Karpas-422 (cell line): Measurements from ENCODE around the gene SLC2A13. TPM values are rescaled to one million over a fixed set of nuclear protein-coding genes. Genes with fewer than 3 reads are reported as not detected.
"Not testable (repeated sequence)": the region's sequence is repeated elsewhere in the genome, so short reads cannot be mapped to it uniquely, and the experiment has no call there.

Source experiments
- DNase-seq: peaks from one replicate; pipeline ENCODE4 v3.0.0-alpha.2; 2015
- H2AFZ ChIP-seq: fragments of 200-600 bp; sonication (generic); 2 replicates; pipeline ENCODE4 v1.6.1; 2014; ENCODE audit warnings: antibody characterized with exemption, low read length, mixed read lengths
- H3K27ac ChIP-seq: fragments of 200-600 bp; sonication (generic); 2 replicates; pipeline ENCODE4 v1.5.1; 2014; ENCODE audit warnings: mild to moderate bottlenecking, low read length, moderate library complexity
- H3K27me3 ChIP-seq: fragments of 200-600 bp; sonication (generic); 2 replicates; pipeline ENCODE4 v1.6.1; 2014; ENCODE audit warnings: low read length, mixed read lengths
- H3K36me3 ChIP-seq: fragments of 200-600 bp; sonication (generic); 2 replicates; pipeline ENCODE4 v1.6.1; 2014; ENCODE audit warnings: low read length, mixed read lengths; ENCODE audit not compliant: insufficient read depth
- H3K4me1 ChIP-seq: fragments of 200-600 bp; sonication (generic); 2 replicates; pipeline ENCODE4 v1.6.1; 2014; ENCODE audit warnings: mild to moderate bottlenecking, low read length, mixed read lengths
- H3K4me2 ChIP-seq: fragments of 200-600 bp; sonication (generic); 2 replicates; pipeline ENCODE4 v1.6.1; 2014; ENCODE audit warnings: low read length, low read depth, mild to moderate bottlenecking; ENCODE audit not compliant: poor library complexity, severe bottlenecking
- H3K4me3 ChIP-seq: fragments of 200-600 bp; sonication (generic); 2 replicates; pipeline ENCODE4 v1.5.1; 2014; ENCODE audit warnings: mild to moderate bottlenecking, antibody characterized with exemption, low read length, mixed read lengths
- H3K79me2 ChIP-seq: fragments of 200-600 bp; sonication (generic); 2 replicates; pipeline ENCODE4 v1.6.1; 2014; ENCODE audit warnings: mild to moderate bottlenecking, low read length, mixed read lengths
- H3K9ac ChIP-seq: fragments of 200-600 bp; sonication (generic); 2 replicates; pipeline ENCODE4 v1.6.0; 2014; ENCODE audit warnings: low read length
- H3K9me2 ChIP-seq: fragments of 200-600 bp; sonication (generic), shearing (Covaris generic); replicated peaks from 2 replicates; pipeline ENCODE4 v1.6.0; 2014; ENCODE audit warnings: mild to moderate bottlenecking, low read length, moderate library complexity; ENCODE audit not compliant: insufficient read depth
- H3K9me3 ChIP-seq: fragments of 300-700, 200-600 bp; sonication (generic); 2 replicates; pipeline ENCODE4 v1.6.1; 2014; ENCODE audit warnings: low read length, mixed read lengths
- H4K20me1 ChIP-seq: fragments of 200-600 bp; sonication (generic); 2 replicates; pipeline ENCODE4 v1.6.1; 2014; ENCODE audit warnings: mild to moderate bottlenecking, antibody characterized with exemption, low read length, low read depth; ENCODE audit not compliant: insufficient read depth
- total RNA-seq: library from RNA; depleted of rRNA; stranded (reverse); fragments of >200 nt; shearing (Covaris generic); gene quantifications from 2 replicates; pipeline ENCODE4 v1.2.3, GENCODE V29; 2014; ENCODE audit warnings: low replicate concordance

Gene SLC2A13
- total RNA-seq, 1 experiment from 2014 or later = 0.89 TPM

DNA sequence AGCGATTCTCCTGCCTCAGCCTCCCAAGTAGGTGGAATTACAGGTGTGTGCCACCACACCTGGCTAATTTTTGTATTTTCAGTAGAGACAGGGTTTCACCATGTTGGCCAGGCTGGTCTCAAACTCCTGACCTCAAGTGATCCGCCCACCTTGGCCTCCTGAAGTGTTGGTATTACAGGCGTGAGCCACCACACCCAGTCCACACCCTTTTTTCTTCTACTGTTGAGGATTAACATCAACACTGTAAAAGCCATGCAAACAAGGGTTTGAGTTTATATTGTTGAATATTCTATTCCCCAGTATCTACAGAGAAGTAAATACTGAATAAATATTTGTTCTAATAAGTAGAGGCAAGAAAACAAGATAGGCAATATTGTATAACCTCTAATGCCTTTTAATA is 58.9 kb downstream of the SLC2A13 start:
- not testable (repeated sequence) for H2AFZ ChIP-seq, H3K79me2 ChIP-seq, H3K4me1 ChIP-seq, H4K20me1 ChIP-seq, H3K9me2 ChIP-seq, H3K9ac ChIP-seq, H3K4me3 ChIP-seq, DNase-seq, H3K4me2 ChIP-seq, H3K27me3 ChIP-seq, H3K9me3 ChIP-seq, H3K27ac ChIP-seq, H3K36me3 ChIP-seq

- H3K79me2 ChIP-seq = no peaks in the 10 kb centered on the region
- no peak for DNase-seq
- no peak overlapping the region for H3K4me3 ChIP-seq
- H3K27me3 ChIP-seq = 0 out of 2 replicates have a peak, but pooled peaks cover 2% of the 10 kb centered on the region
- no peaks in the 10 kb centered on the region for H3K36me3 ChIP-seq
- H3K27ac ChIP-seq = no peak overlapping the region
- H3K9ac ChIP-seq = no peak overlapping the region
- no peaks in the 10 kb centered on the region for H3K9me2 ChIP-seq
- no peak overlapping the region for H3K4me2 ChIP-seq
- H3K4me1 ChIP-seq = no peaks in the 10 kb centered on the region
- no peaks in the 10 kb centered on the region for H4K20me1 ChIP-seq
- H3K9me3 ChIP-seq = no peaks in the 10 kb centered on the region
- no peak overlapping the region for H2AFZ ChIP-seq
Observed at GRCh38 chr12:40045656-40046055, 60.2 kb downstream of the SLC2A13 start.

- H3K79me2 ChIP-seq = no peaks in the 10 kb centered on the region
- H3K27me3 ChIP-seq = no peaks in the 10 kb centered on the region
- no peak overlapping the region for H3K4me3 ChIP-seq
- H3K27ac ChIP-seq = no peak overlapping the region
- no peaks in the 10 kb centered on the region for H4K20me1 ChIP-seq
- H3K9ac ChIP-seq = no peak overlapping the region
- no peak overlapping the region for H2AFZ ChIP-seq
- no peaks in the 10 kb centered on the region for H3K9me2 ChIP-seq
- no peak for DNase-seq
- no peaks in the 10 kb centered on the region for H3K36me3 ChIP-seq
- H3K4me2 ChIP-seq = no peak overlapping the region
- no peaks in the 10 kb centered on the region for H3K4me1 ChIP-seq
- no peaks in the 10 kb centered on the region for H3K9me3 ChIP-seq
Observed at GRCh38 chr12:40044396-40044795, 61.5 kb downstream of the SLC2A13 start.

DNA sequence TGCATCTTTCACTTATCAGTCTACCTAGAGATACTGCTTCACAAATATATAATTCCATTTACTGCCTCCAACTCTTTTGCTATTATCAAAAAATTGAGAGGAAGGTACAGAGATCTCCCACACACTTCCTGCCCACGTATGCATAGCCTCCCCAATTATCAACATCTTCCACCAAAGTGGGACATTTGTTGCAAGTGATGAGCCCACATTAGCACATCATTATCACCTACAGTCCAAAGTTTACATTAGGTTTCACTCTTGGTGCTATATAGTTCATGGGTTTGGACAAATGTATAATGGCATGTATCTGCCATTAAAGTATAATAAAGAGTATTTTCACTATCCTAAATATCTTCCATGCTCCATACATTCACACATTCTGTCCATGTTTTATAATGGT is 66.3 kb downstream of the SLC2A13 start:
- H3K9me2 ChIP-seq = no peaks in the 10 kb centered on the region
- no peak for DNase-seq
- H4K20me1 ChIP-seq = no peaks in the 10 kb centered on the region
- no peaks in the 10 kb centered on the region for H3K4me1 ChIP-seq
- H3K79me2 ChIP-seq = no peaks in the 10 kb centered on the region
- no peak overlapping the region for H3K9ac ChIP-seq
- no peak overlapping the region for H3K4me2 ChIP-seq
- H3K4me3 ChIP-seq = no peak overlapping the region
- no peak overlapping the region for H2AFZ ChIP-seq
- no peaks in the 10 kb centered on the region for H3K9me3 ChIP-seq
- no peaks in the 10 kb centered on the region for H3K27me3 ChIP-seq
- H3K36me3 ChIP-seq = no peaks in the 10 kb centered on the region
- no peak overlapping the region for H3K27ac ChIP-seq

DNA sequence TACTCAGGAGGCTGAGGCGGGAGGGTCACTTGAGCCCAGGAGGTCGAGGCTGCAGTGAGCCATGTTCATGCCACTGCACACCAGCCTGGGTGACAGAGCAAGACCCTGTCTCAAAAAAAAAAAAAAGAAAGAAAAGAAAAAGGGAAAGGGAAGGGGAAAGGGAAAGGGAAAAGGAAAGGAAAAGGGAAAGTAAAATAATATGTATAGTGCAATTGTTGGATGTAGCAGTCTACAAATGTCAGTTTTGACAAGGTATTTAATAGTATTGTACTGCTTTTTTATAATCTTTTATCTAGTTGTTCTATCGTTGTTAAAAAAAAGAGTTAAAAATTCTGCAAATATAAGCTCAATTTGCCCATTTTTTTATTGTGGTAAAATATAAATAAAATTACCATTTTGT is 67.3 kb downstream of the SLC2A13 start:
- H3K27me3 ChIP-seq = no peaks in the 10 kb centered on the region
- H3K36me3 ChIP-seq = no peaks in the 10 kb centered on the region
- no peaks in the 10 kb centered on the region for H3K9me2 ChIP-seq
- no peak for DNase-seq
- no peaks in the 10 kb centered on the region for H3K4me1 ChIP-seq
- no peak overlapping the region for H3K4me3 ChIP-seq
- no peaks in the 10 kb centered on the region for H3K9me3 ChIP-seq
- H3K4me2 ChIP-seq = no peak overlapping the region
- no peak overlapping the region for H2AFZ ChIP-seq
- no peak overlapping the region for H3K27ac ChIP-seq
- no peaks in the 10 kb centered on the region for H3K79me2 ChIP-seq
- no peak overlapping the region for H3K9ac ChIP-seq
- no peaks in the 10 kb centered on the region for H4K20me1 ChIP-seq

DNA sequence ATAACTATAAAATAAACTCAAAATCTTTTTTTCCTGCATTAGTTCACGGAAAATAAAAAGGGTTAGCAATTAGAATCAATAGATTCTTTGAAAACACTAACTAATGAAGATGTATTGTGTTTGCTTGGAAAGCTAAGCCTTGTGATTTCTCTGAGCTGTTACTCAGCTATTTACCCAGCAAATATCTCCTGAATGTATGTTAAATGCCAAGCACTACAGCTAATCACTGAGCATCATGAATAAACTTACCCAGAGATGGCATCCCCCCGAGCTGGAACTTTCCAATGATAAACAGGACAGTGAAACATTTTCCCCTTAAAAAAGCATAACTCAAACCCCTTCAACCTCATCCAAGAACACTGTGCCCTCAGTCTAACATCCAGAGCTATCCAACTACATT is 71.2 kb downstream of the SLC2A13 start:
- H3K9me2 ChIP-seq = no peaks in the 10 kb centered on the region
- H3K9ac ChIP-seq = no peak overlapping the region
- no peak overlapping the region for H3K4me2 ChIP-seq
- no peak for DNase-seq
- no peaks in the 10 kb centered on the region for H4K20me1 ChIP-seq
- H2AFZ ChIP-seq = no peak overlapping the region
- H3K79me2 ChIP-seq = no peaks in the 10 kb centered on the region
- no peak overlapping the region for H3K4me3 ChIP-seq
- H3K9me3 ChIP-seq = no peaks in the 10 kb centered on the region
- H3K4me1 ChIP-seq = no peaks in the 10 kb centered on the region
- H3K36me3 ChIP-seq = no peaks in the 10 kb centered on the region
- no peak overlapping the region for H3K27ac ChIP-seq
- no peaks in the 10 kb centered on the region for H3K27me3 ChIP-seq

GRCh38 chr12:40034156-40034555 is 71.7 kb downstream of the SLC2A13 start:
- H3K9me3 ChIP-seq = no peaks in the 10 kb centered on the region

GRCh38 chr12:40033242-40033630 is 72.6 kb downstream of the SLC2A13 start:
- no peak for DNase-seq
- Histone ChIP-seq H3K27me3 (no peaks in the 10 kb centered on the region), H2AFZ (no peak overlapping the region), H3K4me1 (no peaks in the 10 kb centered on the region), H3K4me3 (no peak overlapping the region), H3K9me3 (no peaks in the 10 kb centered on the region), H3K36me3 (no peaks in the 10 kb centered on the region), H3K4me2 (no peak overlapping the region), H3K9me2 (no peaks in the 10 kb centered on the region), H3K27ac (no peak overlapping the region), H4K20me1 (no peaks in the 10 kb centered on the region), H3K79me2 (no peaks in the 10 kb centered on the region), H3K9ac (no peak overlapping the region)

More at GRCh38 chr12:40034156-40034555, 71.7 kb downstream of the SLC2A13 start:
- Histone ChIP-seq H3K4me3 (no peak overlapping the region), H3K4me2 (no peak overlapping the region), H3K79me2 (no peaks in the 10 kb centered on the region), H3K27ac (no peak overlapping the region), H3K9me2 (no peaks in the 10 kb centered on the region), H3K27me3 (no peaks in the 10 kb centered on the region), H4K20me1 (no peaks in the 10 kb centered on the region), H3K36me3 (no peaks in the 10 kb centered on the region), H3K4me1 (no peaks in the 10 kb centered on the region), H3K9ac (no peak overlapping the region), H2AFZ (no peak overlapping the region)
- no peak for DNase-seq
